Loucy (cell line): ENCODE measurements around the gene PBX2.

Source experiments
- H2AFZ ChIP-seq: fragments of 200-600 bp; sonication (generic); 2 replicates; pipeline ENCODE4 v1.6.0; 2016; ENCODE audit warnings: antibody characterized with exemption, mild to moderate bottlenecking, low read length, moderate library complexity
- H3F3A ChIP-seq: fragments of 200-600 bp; 2 replicates; pipeline ENCODE4 v1.6.0; 2016; ENCODE audit warnings: antibody characterized with exemption, low read depth, mild to moderate bottlenecking
- H3K27me3 ChIP-seq: fragments of 200-600 bp; sonication (generic); 2 replicates; pipeline ENCODE4 v1.6.1; 2014; ENCODE audit warnings: low read length, mild to moderate bottlenecking; ENCODE audit not compliant: insufficient read depth, poor library complexity, severe bottlenecking
- H3K36me3 ChIP-seq: fragments of 200-600 bp; sonication (generic); 2 replicates; pipeline ENCODE4 v1.6.1; 2016; ENCODE audit warnings: low read length; ENCODE audit not compliant: insufficient read depth
- H3K4me1 ChIP-seq: fragments of 200-600 bp; sonication (generic); 2 replicates; pipeline ENCODE4 v1.5.1; 2014; ENCODE audit warnings: low read length, mild to moderate bottlenecking; ENCODE audit not compliant: insufficient read depth, poor library complexity, severe bottlenecking
- H3K4me2 ChIP-seq: fragments of 200-600 bp; sonication (generic); 2 replicates; pipeline ENCODE4 v1.6.0; 2014; ENCODE audit warnings: antibody characterized with exemption, low read length, low read depth, mild to moderate bottlenecking; ENCODE audit not compliant: poor library complexity, severe bottlenecking
- H3K4me3 ChIP-seq: fragments of 200-600 bp; sonication (generic); 2 replicates; pipeline ENCODE4 v1.5.1; 2014; ENCODE audit warnings: low read length, mild to moderate bottlenecking, mixed read lengths; ENCODE audit not compliant: poor library complexity, severe bottlenecking
- H3K79me2 ChIP-seq: fragments of 200-600 bp; sonication (generic); 2 replicates; pipeline ENCODE4 v1.6.1; 2014; ENCODE audit warnings: low read length; ENCODE audit not compliant: insufficient read depth
- H3K9ac ChIP-seq: fragments of 200-600 bp; sonication (generic); 2 replicates; pipeline ENCODE4 v1.6.0; 2014; ENCODE audit warnings: mild to moderate bottlenecking, low read depth, low read length, moderate library complexity; ENCODE audit not compliant: poor library complexity, severe bottlenecking
- H3K9me2 ChIP-seq: fragments of 200-600 bp; sonication (generic); replicated peaks from 2 replicates; pipeline ENCODE4 v1.6.1; 2016; ENCODE audit warnings: low read depth, low read length, mixed read lengths
- H3K9me3 ChIP-seq: fragments of 200-600 bp; sonication (generic); 2 replicates; pipeline ENCODE4 v1.6.1; 2014; ENCODE audit warnings: mild to moderate bottlenecking, antibody characterized with exemption, low read length, low read depth; ENCODE audit not compliant: insufficient read depth
- H4K20me1 ChIP-seq: fragments of 200-600 bp; sonication (generic); 2 replicates; pipeline ENCODE4 v1.6.0; 2014; ENCODE audit warnings: antibody characterized with exemption, low read length, mild to moderate bottlenecking; ENCODE audit not compliant: insufficient read depth, poor library complexity, severe bottlenecking
- CTCF ChIP-seq: fragments of 200-600 bp; sonication (generic); conservative IDR thresholded peaks from 2 replicates; pipeline ENCODE4 v1.5.1; 2014; ENCODE audit warnings: mild to moderate bottlenecking, antibody characterized with exemption, low read length
- EZH2phosphoT487 ChIP-seq: fragments of 200-600 bp; IDR thresholded peaks from 2 replicates; pipeline ENCODE4 v1.6.1; 2018; ENCODE audit warnings: antibody characterized with exemption, mild to moderate bottlenecking, moderate library complexity, borderline replicate concordance

Gene PBX2

GRCh38 chr6:32156891-32157290, 33.1 kb downstream of the PBX2 start:
- no peaks in the 10 kb centered on the region for H3F3A ChIP-seq
- H3K79me2 ChIP-seq = peaks cover 17% of the 10 kb centered on the region
- H3K9me2 ChIP-seq = no peaks in the 10 kb centered on the region
- H2AFZ ChIP-seq = no peak overlapping the region
- TF ChIP-seq CTCF = no peak
- TF ChIP-seq EZH2phosphoT487 = no peak
- no peak overlapping the region for H3K4me2 ChIP-seq
- peaks cover 21% of the 10 kb centered on the region for H3K4me1 ChIP-seq
- H3K9ac ChIP-seq = no peak overlapping the region
- H3K36me3 ChIP-seq = peaks cover 11% of the 10 kb centered on the region; the same call in 1 of the 2 replicates
- H3K27me3 ChIP-seq = no peaks in the 10 kb centered on the region
- H4K20me1 ChIP-seq = no peaks in the 10 kb centered on the region
- H3K9me3 ChIP-seq = no peaks in the 10 kb centered on the region
- no peak overlapping the region for H3K4me3 ChIP-seq

GRCh38 chr6:32154514-32155161, 35.4 kb downstream of the PBX2 start:
- Histone ChIP-seq H3K9me3 (no peaks in the 10 kb centered on the region), H3F3A (no peaks in the 10 kb centered on the region), H3K9me2 (no peaks in the 10 kb centered on the region), H3K4me2 (peak overlapping the region; percentile 93), H4K20me1 (no peaks in the 10 kb centered on the region), H2AFZ (peak overlapping the region; percentile 93), H3K27me3 (no peaks in the 10 kb centered on the region), H3K4me3 (peak overlapping the region; percentile 90), H3K4me1 (peaks cover 21% of the 10 kb centered on the region), H3K36me3 (peaks cover 11% of the 10 kb centered on the region; the same call in 1 of the 2 replicates), H3K79me2 (peaks cover 17% of the 10 kb centered on the region), H3K9ac (peak overlapping the region; percentile 70)
- TF ChIP-seq EZH2phosphoT487 (no peak), CTCF (peak; percentile 63)

GRCh38 chr6:32153564-32154513, 36.2 kb downstream of the PBX2 start, which contains the start of gene PPT2:
TSS of gene PPT2 (plus strand) at chr6:32154141. CDS start at chr6:32154595, 454 bp downstream.
- Histone ChIP-seq H2AFZ (peak within 1 kb of the TSS; percentile 93), H3K27me3 (no peaks in the 10 kb centered on the region), H4K20me1 (no peaks in the 10 kb centered on the region), H3K79me2 (peaks cover 17% of the 10 kb centered on the region), H3K4me2 (peak within 1 kb of the TSS; percentile 93), H3K36me3 (peaks cover 11% of the 10 kb centered on the region; the same call in 1 of the 2 replicates), H3K4me3 (peak within 1 kb of the TSS; percentile 90), H3F3A (no peaks in the 10 kb centered on the region), H3K9me3 (no peaks in the 10 kb centered on the region), H3K9me2 (no peaks in the 10 kb centered on the region), H3K9ac (peak within 1 kb of the TSS; percentile 70), H3K4me1 (peaks cover 21% of the 10 kb centered on the region)
- no peak for TF ChIP-seq EZH2phosphoT487
- no peak for TF ChIP-seq CTCF
